ENCODE results near the gene FGF1.
A peak's percentile ranks its signal among the peaks of the same experiment; 100 is the strongest.

FGF1 gene

GRCh38 chr5:142612494-142613270, 73.2 kb downstream of the FGF1 start:
- no peak for DNase-seq (ENCODE audit: low spot score)

DNA sequence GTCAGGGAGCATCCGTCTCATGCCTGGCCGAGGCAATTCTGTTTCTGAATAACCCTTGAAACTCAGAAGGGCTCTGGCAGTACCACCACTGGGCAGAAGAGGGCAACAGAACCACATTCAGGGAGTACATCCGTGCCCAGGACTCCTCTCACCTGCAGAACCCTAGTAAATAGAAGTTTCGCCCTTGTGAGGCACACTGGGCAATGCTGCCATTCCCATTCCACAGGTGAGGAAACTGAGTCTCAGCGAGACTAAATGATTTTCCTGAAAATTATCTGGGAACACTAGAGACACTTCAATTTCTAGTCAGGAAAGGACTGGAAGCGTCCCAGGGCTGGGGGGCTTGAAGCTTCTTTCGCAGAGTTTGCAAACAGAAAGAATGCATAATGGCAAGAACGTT, 74.7 kb downstream of the FGF1 start:
- DNase-seq (ENCODE audit: low spot score), result peak; percentile 68

- no peak for DNase-seq (ENCODE audit: low spot score)
Measured at GRCh38 chr5:142610176-142611001, 75.5 kb downstream of the FGF1 start.

- no peak for DNase-seq (ENCODE audit: low spot score)
Measured at GRCh38 chr5:142609142-142609541, 76.7 kb downstream of the FGF1 start.

GRCh38 chr5:142608081-142608480, 77.8 kb downstream of the FGF1 start:
- no peak for DNase-seq (ENCODE audit: low spot score)

GRCh38 chr5:142605611-142606010, 80.3 kb downstream of the FGF1 start:
- DNase-seq (ENCODE audit: low spot score), result no peak

DNA sequence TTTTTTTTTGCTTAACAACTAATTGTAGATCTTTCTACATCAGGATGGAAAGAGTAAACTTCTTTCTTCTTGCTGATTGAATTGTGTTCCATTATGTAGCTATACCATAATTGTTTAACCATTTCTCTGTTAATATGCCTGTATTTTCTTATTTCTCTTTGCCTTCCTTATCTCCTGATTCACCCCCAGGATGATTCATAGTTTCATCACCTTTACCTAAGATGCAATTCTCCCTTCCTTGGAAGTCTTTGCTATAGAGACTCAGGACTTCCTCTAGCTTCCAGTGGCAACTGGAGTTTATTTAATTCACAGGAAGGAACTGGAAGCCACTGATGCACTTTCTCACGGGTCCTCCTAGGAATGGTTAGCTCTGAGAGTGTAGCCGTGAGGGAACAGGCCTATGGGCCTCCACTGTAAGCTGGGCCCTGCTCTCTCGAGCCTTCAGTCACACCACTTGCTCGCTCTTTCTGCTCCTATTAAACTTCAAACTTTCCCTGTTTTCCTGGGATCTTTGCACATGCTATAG, 83.1 kb downstream of the FGF1 start:
- DNase-seq (ENCODE audit: low spot score), result no peak

DNA sequence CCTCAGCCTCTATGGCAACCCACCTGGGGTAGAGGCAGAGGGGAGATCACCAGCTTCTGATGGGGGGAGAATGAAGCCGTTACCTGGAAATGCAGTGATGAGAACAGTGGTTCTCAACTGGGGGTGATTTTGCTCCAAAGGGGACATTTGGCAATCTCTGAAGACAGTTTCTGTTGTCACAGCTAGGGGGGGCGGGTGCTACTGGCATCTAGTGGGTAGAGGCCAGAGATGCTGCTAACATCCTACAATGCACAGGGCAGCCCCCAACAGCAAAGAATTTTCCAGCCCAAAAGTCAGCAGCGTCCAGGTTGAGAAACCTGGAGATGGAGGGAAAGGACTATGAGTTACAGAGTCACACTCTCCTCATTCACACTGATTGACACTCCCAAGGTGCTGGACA, 84.5 kb downstream of the FGF1 start:
- DNase-seq (ENCODE audit: low spot score), result no peak

DNA sequence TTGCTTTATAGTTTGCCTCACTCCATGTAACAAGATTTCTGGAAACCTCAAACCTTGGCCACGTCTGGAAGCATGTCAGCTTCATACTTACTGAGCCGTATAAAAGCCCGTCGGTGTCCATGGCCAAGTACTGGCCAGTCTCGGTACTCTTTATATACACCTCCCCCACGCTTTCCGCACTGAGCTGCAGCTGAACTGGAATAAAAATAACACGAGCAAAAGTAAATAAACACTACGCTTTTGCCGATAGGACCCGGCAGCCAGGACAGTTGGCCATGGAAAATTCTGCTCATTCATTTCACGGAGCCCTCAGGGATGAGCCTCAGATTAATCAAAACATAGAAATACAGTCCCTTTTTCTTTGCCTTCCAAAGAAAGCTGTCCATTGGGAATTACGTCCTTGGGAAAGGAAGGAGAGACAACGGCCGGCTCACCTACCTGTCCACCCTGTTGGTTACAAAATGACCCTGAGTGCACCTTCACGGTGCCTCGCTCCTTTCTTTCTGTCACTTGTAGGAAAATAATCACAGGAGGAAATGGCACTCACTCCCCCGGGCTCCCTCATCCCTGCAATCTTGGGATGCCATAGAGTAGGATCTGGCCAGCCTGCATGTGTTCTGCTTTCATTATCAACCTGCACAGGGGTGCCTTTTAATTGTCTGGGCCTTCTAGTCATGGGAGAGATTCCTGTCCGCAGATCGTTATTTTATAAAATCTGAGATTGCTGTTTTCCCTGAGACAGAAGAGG, 85.1 kb downstream of the FGF1 start:
- peak; percentile 61 for DNase-seq (ENCODE audit: low spot score)

DNA sequence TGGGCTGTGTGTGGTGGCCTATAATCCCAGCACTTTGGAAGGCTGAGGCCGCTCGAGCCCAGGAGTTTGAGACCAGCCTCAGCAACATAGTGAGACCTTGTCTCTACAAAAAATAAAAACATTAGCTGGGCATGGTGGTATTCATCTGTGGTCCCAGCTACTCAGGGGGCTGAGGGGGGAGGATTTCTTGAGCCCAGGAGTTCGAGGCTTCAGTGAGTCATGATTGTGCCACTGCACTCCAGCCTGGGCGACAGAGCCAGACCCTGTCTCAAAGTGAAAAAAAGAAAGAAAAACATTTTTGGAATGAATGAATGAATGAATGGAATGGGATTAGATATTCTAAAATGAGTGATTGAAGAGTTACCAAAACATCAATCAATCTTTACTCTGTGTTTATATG, 85.8 kb downstream of the FGF1 start:
- no peak for DNase-seq (ENCODE audit: low spot score)

DNA sequence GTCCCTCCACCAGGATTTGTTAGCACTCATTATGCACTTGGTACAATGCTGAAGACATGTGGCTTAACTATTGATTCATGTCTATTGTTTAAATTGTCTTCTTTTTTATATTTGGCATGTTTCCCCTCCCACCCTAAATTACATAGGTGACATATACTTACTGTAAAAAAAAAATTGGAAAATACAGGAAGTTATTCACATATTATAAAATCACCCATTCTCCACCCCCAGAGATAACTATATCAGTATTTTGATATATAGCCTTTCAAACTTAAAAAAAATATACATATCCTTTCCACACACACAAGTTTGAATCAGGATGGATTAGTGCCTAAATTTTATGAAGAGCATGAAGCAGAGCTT, 87.6 kb downstream of the FGF1 start:
- no peak for DNase-seq (ENCODE audit: low spot score)

GRCh38 chr5:142597546-142598337, 88.1 kb downstream of the FGF1 start:
- DNase-seq (ENCODE audit: low spot score), result peak; percentile 59

DNA sequence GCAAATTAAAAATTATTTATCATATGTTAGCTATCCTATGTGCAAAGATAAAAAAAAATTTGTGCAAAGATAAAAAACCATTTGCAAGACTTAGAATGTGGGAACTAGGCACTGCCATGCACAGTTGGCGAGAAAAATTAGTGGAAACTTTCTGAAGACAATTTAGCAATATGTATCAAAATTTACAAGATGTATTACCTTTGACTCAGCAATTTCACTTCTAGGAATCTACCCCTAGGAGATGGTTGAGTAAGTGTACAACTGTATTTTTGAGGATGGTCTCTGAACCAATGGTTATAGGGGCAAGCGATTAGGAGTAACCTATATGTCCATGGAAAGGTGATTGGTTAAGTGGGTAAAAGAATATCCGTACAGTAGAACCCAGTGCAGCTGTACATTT, 88.9 kb downstream of the FGF1 start:
- no peak for DNase-seq (ENCODE audit: low spot score)

DNA sequence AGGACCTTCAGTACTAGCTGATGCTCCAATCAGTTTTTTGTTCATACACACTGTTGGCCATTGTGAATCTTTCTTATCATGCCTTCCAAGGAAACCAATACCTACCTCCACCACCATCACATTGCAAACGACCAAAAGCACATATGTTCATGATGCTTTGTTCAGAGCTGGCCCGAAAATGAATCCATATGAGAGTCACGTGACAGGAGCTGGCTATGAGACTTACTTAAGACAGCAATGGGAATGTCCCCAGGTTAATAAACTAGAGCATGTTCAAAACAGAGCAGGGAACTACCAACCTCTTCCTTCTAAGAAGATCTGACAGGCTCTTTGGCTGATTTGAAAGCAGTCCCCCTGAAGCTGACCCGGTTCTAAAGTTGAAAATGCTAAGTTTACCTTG, 93.5 kb downstream of the FGF1 start:
- DNase-seq (ENCODE audit: low spot score), result no peak

DNA sequence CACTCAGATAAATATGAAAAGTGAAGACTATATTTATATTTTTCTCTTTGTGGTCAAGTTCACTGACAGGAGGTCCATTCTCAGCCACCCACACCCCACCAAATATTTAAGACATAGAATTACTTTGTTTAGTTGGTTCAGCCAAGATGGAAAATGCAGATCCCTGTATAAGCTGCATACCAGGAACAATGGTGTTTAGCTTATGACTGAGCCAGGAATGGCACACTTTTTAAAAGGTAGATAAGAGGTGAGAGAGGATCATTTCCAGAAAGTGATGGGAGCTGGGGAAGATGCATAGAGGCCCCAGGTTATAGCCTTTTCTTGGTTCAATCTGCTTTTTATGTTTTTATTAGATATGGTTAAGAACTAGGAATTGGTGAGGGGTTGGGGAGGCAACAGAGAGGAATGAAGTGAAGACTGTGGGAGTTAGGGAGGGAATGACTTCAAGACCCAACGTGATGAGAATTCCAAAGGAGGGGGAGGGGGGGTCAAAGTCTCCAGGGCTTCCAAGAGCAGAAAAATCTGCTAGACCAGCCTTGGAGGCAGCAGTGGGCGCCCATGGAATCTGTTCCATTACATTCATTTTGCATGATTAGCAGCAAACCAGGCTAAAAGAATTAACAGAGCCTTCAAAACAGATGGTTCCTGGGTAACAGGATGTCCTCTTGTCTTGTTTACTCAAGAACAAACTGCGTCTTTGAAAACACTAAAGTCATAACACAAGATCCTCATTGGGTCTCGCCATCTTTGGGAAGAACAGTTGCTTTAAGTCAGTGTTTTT, 95.2 kb downstream of the FGF1 start:
- DNase-seq (ENCODE audit: low spot score), result no peak

DNA sequence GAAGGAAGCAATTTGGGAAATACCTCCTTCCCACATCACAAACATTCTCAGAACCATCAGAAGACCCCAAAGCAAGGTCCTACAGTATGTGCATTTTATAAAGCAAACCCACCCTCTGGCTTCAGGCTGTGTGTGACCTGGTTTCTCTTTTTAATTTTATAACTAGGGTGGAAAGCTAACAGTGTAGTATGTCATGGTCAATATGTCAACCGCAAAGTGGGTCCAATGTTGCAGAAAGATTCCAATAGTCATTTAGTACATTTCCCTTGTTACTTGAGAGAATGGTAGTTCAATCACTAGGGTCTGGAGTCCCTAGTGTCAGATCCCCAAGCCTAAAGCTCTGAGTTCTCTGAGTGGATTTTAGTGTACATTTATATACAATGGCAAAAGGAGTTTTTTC, 96.2 kb downstream of the FGF1 start:
- no peak for DNase-seq (ENCODE audit: low spot score)

DNA sequence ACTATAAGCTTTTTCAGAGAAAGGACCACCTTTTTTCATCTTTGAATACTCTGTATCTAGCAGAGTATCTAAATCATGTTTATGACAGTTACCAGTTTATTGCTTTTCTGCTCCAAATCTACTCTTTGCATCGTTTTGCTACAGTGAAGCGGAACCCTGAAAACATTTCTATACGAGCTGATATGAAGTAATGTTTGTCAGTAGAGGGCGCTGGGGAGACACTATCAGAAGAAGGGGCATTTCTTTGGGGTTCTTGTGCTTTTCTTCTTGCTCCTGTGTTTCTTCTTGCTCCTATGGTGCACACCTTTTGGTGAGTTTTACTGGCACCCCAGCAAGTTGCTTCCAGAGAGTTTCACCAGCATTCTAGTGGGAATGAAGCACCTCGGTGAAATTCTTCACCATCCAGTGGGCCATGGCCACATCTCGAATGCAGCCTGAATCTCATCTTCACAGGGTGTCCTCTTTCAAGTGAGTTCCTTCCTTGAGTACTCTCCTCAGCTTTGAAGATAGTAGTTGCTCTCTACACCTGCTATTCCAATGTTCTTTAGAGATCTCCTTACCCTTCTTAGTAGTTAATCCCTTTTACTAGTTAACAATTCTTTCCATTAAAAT, 98.4 kb downstream of the FGF1 start:
- DNase-seq (ENCODE audit: low spot score), result no peak

DNA sequence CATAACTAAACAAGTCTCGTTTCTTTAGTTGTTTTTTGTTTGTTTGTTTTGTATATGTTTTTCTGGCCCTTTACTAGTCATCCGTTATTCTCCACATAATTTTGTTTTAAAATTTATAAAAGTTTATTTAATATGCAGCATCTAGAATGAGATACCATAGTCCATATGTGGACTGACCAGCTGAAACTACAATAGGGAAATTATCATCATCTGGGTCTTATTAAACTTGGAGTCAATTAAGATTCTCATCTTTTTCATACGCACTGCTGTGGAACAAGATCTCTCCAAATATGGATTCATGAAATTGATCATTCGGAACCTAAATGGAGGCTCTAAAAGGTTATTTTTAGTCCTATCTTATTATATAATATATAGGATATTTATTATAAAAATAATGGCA, 99.3 kb downstream of the FGF1 start:
- DNase-seq (ENCODE audit: low spot score), result no peak

DNA sequence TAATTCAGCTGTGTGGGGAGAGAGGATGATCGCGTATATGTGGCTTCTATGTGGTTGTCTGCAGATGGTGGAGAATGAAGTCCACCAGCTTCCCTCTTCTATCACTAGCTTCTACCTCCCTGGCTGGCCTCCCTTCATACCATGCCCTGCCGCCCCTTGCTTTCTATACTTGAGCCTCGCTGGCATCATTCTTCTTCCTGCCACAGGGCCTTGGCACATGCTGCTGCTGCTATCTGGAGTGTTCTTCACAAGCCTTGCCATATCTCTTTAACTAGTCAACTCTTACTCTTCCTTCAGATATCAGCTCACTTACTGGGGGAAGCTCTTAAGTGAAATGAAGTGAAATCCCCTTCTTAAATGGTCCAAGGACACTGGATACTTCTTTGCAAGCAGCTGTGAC, 100.4 kb downstream of the FGF1 start:
- DNase-seq (ENCODE audit: low spot score), result no peak

- DNase-seq (ENCODE audit: low spot score), result no peak
Measured at GRCh38 chr5:142584891-142585290, 101.0 kb downstream of the FGF1 start.

Measured in AG08396 (cell line).